Ovary (tissue), 3 donors: Measurements from ENCODE around the gene NHLRC4.

Source experiments
- EP300 ChIP-seq: sonication (generic); formaldehyde crosslinking; IDR thresholded peaks from one replicate; pipeline ENCODE4 v1.6.1; 2017; ENCODE audit warnings: antibody characterized with exemption
- POLR2A ChIP-seq: fragments of 450-650 bp; IDR thresholded peaks from one replicate; pipeline ENCODE4 v1.6.1; 2017; ENCODE audit warnings: antibody characterized with exemption, mild to moderate bottlenecking, moderate library complexity
- TF ChIP-seq, protein P1 (sequence below), 3 donors: fragments of 450-650 bp in 2 of 3; fragments of 200-600 bp in 1 of 3; IDR thresholded peaks; one replicate each; pipeline versions ENCODE4 v1.5.1 to v1.8.0; 2016 to 2022; ENCODE audit warnings: antibody characterized with exemption in 3 of 3, mild to moderate bottlenecking in 1 of 3
- donor health status: DM: no; HTN: no; CAD: no.

DNA sequence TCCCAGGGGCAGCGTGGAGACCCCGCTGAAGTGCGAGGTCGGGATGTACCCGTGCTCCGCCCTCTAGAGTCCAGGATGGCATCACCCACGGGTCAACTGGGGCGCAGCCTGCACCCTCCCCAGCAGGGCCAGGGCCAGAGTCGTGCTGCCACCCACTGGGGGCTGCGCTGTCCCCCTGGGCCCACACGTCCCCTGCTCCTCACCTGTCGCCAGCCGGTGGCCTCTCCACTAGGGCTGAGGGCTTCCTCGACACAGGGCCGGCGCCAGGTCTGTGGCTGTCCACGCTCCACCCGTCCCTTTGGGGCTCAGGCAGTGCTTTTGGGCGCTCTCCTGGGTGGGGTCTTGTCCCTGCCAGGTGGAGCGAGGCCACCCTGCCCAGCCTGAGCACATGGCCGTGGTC lies 18.2 kb upstream of the NHLRC4 start:
- TF ChIP-seq, protein P1, sequence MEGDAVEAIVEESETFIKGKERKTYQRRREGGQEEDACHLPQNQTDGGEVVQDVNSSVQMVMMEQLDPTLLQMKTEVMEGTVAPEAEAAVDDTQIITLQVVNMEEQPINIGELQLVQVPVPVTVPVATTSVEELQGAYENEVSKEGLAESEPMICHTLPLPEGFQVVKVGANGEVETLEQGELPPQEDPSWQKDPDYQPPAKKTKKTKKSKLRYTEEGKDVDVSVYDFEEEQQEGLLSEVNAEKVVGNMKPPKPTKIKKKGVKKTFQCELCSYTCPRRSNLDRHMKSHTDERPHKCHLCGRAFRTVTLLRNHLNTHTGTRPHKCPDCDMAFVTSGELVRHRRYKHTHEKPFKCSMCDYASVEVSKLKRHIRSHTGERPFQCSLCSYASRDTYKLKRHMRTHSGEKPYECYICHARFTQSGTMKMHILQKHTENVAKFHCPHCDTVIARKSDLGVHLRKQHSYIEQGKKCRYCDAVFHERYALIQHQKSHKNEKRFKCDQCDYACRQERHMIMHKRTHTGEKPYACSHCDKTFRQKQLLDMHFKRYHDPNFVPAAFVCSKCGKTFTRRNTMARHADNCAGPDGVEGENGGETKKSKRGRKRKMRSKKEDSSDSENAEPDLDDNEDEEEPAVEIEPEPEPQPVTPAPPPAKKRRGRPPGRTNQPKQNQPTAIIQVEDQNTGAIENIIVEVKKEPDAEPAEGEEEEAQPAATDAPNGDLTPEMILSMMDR (IDR thresholded peaks at IDR 0.05) = no peak
- TF ChIP-seq POLR2A (no peak), EP300 (no peak)
